Diencephalon (tissue), 1 donor: ENCODE measurements around the gene EHHADH. TPM values are rescaled to one million over a fixed set of nuclear protein-coding genes. Genes with fewer than 3 reads are reported as not detected.

Experiments used
- small RNA-seq: library from RNA; depleted of rRNA; stranded (forward); fragments of <200 nt; gene quantifications from one replicate; pipeline ENCODE3, GENCODE V24; 2014
- total RNA-seq: library from RNA; depleted of rRNA; stranded (reverse); fragments of >200 nt; gene quantifications from one replicate; pipeline ENCODE4 v1.2.3, GENCODE V29; 2014

Gene EHHADH
- 4.4 TPM for total RNA-seq

GRCh38 chr3:185253645-185254410 lies at the start of gene EHHADH:
Gene EHHADH, minus strand, starts transcription at chr3:185254049. Its CDS starts 27 bp downstream, at chr3:185254022.

GRCh38 chr3:185152410-185153170 lies 101.3 kb downstream of the EHHADH start, which contains the start of gene C3orf70:
Gene C3orf70, minus strand, starts transcription at chr3:185153060. Its CDS starts 237 bp downstream, at chr3:185152823.

Small RNA genes lying within 50 kb of the gene (small RNA-seq; reads per million reads assigned to genes)
- not detected for gene MIR5588

Other genes with a start within 250 kb of the EHHADH start
- gene C3orf70, start 101.0 kb downstream of the EHHADH start, total RNA-seq: 54.9 TPM
- 46.4 TPM for gene MAP3K13, start 109.1 kb upstream of the EHHADH start, total RNA-seq
- gene TMEM41A, start 245.0 kb upstream of the EHHADH start, total RNA-seq: 13.1 TPM